Epithelial cell of esophagus (primary cell): ENCODE data around the gene TBC1D3I.

ENCODE experiments used
- DNase-seq: peaks from one replicate; pipeline ENCODE4 v3.0.0; 2010; ENCODE audit warnings: low read depth
- H3K4me3 ChIP-seq: 2 replicates; pipeline ENCODE4 v1.5.1; 2011; ENCODE audit warnings: mild to moderate bottlenecking, low read length, control low read depth
- TF ChIP-seq, protein P1 (sequence below): IDR thresholded peaks from 2 replicates; pipeline ENCODE4 v1.5.1; 2011; ENCODE audit warnings: low read depth, mild to moderate bottlenecking, low read length, control low read depth, inconsistent platforms; ENCODE audit not compliant: insufficient read depth; ENCODE audit errors: missing control alignments

The TBC1D3I gene

DNA sequence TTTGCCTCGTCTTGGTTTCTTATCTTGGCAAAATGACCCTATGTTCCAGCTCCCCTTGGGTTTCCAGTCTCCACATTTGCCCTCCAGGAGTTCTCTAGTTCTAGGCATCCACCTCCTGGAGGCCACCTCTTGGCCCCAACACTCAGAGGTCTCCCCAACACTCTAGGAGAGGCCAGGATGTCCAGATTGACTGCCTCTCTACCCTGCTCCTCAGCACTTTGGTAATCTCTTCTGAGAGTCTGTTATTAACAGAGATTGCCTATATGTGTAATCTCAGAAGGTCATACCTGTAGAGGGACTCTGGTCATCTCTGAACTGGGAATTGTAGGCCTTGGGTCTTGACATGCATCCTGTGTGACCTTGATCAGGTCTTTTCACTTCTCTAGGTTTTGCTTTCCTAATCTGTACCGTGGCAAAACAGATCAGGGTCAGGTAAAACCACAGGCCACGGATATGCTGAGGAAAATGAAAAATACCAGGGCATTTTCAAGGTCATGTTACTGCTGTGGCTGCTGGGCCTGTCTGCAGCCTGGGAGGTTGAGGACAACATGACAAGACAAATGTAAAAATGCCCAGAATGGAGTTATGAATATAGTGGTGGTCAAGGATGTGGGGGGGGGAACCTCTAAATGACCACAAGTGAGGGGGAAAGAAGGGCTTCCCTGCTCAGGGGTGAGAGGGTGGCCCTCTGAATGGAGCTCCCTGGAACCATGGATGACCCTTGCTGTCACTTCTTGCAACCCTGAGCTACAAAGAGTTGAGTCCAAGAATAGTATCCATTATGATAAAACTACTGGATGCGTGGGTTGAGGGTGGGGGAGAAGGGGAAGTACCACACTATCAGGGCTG lies 58.5 kb downstream of the TBC1D3I start:
- H3K4me3 ChIP-seq: no peak overlapping the region
- TF ChIP-seq, protein P1, sequence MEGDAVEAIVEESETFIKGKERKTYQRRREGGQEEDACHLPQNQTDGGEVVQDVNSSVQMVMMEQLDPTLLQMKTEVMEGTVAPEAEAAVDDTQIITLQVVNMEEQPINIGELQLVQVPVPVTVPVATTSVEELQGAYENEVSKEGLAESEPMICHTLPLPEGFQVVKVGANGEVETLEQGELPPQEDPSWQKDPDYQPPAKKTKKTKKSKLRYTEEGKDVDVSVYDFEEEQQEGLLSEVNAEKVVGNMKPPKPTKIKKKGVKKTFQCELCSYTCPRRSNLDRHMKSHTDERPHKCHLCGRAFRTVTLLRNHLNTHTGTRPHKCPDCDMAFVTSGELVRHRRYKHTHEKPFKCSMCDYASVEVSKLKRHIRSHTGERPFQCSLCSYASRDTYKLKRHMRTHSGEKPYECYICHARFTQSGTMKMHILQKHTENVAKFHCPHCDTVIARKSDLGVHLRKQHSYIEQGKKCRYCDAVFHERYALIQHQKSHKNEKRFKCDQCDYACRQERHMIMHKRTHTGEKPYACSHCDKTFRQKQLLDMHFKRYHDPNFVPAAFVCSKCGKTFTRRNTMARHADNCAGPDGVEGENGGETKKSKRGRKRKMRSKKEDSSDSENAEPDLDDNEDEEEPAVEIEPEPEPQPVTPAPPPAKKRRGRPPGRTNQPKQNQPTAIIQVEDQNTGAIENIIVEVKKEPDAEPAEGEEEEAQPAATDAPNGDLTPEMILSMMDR: no peak
- DNase-seq: no peak

DNA sequence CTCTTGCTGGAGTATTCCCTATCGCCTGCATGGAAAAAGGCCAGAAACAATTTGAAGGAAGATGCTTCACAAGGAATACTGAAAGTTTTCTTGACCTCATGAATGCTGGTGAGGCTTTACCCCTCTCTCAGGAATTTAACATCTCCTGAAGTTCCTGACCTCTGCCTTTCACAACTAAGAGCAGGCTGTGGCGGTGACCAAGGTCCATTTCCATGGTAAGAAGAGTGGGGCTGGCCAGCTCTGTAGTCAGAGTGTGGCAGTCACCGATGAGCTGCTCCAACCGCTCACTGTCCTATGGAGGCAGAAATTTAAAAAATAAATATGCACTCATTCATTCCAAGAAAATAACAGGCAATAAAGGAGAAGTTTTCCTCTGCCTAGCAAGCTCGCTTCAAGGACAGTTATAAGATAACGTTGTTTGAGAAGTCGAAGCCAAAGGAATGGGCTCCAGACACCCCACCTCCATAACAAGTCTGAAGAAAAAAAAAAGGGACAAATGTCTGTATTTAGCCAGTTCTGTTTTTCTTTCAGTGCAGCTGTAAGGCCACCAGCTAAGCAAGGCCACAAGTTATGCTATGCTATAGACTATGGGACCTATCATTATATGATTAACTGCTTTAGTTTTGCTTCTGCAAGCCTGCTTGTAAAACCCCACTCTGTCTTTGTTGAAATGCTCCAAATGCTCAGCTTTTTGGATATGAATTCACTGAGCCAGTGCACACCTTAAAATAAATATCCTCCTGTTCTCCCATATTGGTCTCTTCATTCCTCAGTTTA lies 59.5 kb downstream of the TBC1D3I start:
- TF ChIP-seq, protein P1: no peak
- no peak overlapping the region for H3K4me3 ChIP-seq
- DNase-seq: no peak
